A549 (cell line): ENCODE measurements around the gene RASA3. TPM values are rescaled to one million over a fixed set of nuclear protein-coding genes. Genes with fewer than 3 reads are reported as not detected.

ENCODE experiments used
- ATAC-seq, 2 experiments: fragments of 200-7000 bp in 1 of 2; fragments of >200 bp in 1 of 2; cut with Nextera tagmentation in 1 of 2; cut with Tn5 transposase in 1 of 2; 3 replicates each; pipeline versions ENCODE4 v1.8.0 to v1.9.1; 2018 to 2020; ENCODE audit warnings: mild to moderate bottlenecking in 1 of 2, moderate library complexity in 1 of 2
- CTCF ChIA-PET: fragments of 300-600 bp; sonication (Branson Sonifier 250); formaldehyde crosslinking; extraction: SDS; loops from one replicate; lab custom pipeline; 2021; ENCODE audit warnings: antibody characterized with exemption, inconsistent platforms; lab: Yijun Ruan, JAX
- POLR2A ChIA-PET: fragments of 350-600 bp; formaldehyde crosslinking; extraction: SDS; loops from one replicate; lab custom pipeline; 2021; ENCODE audit warnings: antibody characterized with exemption, inconsistent platforms; lab: Yijun Ruan, JAX
- DNase-seq, 2 experiments: peaks; one replicate each; pipeline versions ENCODE4 v3.0.0 to v3.0.0-alpha.2; 2011 to 2016; ENCODE audit warnings: low read depth in 1 of 2, low spot score in 1 of 2
- FAIRE-seq: peaks from 2 replicates; lab custom pipeline; 2011; peaks lifted over from hg19 to GRCh38; lab: Jason Lieb, UNC
- H3K27ac ChIP-seq, 2 experiments: fragments of >200 bp; sonication (Bioruptor Twin); formaldehyde crosslinking; 3 replicates each; pipeline ENCODE4 v1.5.1; 2016 to 2017
- H3K4me1 ChIP-seq: fragments of >200 bp; sonication (Bioruptor Twin); formaldehyde crosslinking; 3 replicates; pipeline ENCODE4 v1.6.1; 2016
- H3K4me2 ChIP-seq: fragments of >200 bp; sonication (Bioruptor Twin); formaldehyde crosslinking; 3 replicates; pipeline ENCODE4 v1.6.1; 2016
- H3K4me3 ChIP-seq: fragments of >200 bp; sonication (Bioruptor Twin); formaldehyde crosslinking; 3 replicates; pipeline ENCODE4 v1.5.1; 2016
- H3K9me3 ChIP-seq: fragments of >200 bp; sonication (Bioruptor Twin); formaldehyde crosslinking; 3 replicates; pipeline ENCODE4 v1.6.1; 2016
- BHLHE40 ChIP-seq: IDR thresholded peaks from 2 replicates; pipeline ENCODE4 v1.6.1; 2012; ENCODE audit warnings: low read depth, low read length, inconsistent platforms
- CBX8 ChIP-seq: fragments of 200-600 bp; sonication (generic); IDR thresholded peaks from 2 replicates; pipeline ENCODE4 v1.6.1; 2016
- CHD2 ChIP-seq: fragments of 150-350 bp; IDR thresholded peaks from 2 replicates; pipeline ENCODE4 v1.6.1; 2014; ENCODE audit warnings: low read length; ENCODE audit not compliant: partially characterized antibody
- EHF ChIP-seq: fragments of 250-450 bp; sonication (Bioruptor Pico); IDR thresholded peaks from 2 replicates; pipeline ENCODE4 v1.5.0; 2020; ENCODE audit warnings: mild to moderate bottlenecking
- ESRRA ChIP-seq: fragments of 150-350 bp; IDR thresholded peaks from 2 replicates; pipeline ENCODE4 v1.6.1; 2014; ENCODE audit warnings: mild to moderate bottlenecking, low read length, borderline replicate concordance
- FOSL2 ChIP-seq, 2 experiments: fragments of 450-650 bp in 1 of 2; fragments of >200 bp in 1 of 2; sonication (Bioruptor Twin) in 1 of 2; formaldehyde crosslinking; IDR thresholded peaks; 2 replicates each; pipeline versions ENCODE4 v1.5.0 to v1.6.1; 2016 to 2020; ENCODE audit warnings: mild to moderate bottlenecking in 1 of 2, moderate library complexity in 1 of 2
- GATA3 ChIP-seq: IDR thresholded peaks from 2 replicates; pipeline ENCODE4 v1.6.1; 2012; ENCODE audit warnings: borderline replicate concordance
- HOXB13 ChIP-seq: fragments of 250-450 bp; sonication (Bioruptor Pico); IDR thresholded peaks from 2 replicates; pipeline ENCODE4 v1.5.0; 2020; ENCODE audit warnings: low read depth, mild to moderate bottlenecking, moderate library complexity
- HOXB5 ChIP-seq: fragments of 250-450 bp; sonication (Bioruptor Pico); IDR thresholded peaks from 2 replicates; pipeline ENCODE4 v1.5.0; 2020; ENCODE audit warnings: mild to moderate bottlenecking, moderate library complexity
- KDM5A ChIP-seq: fragments of 200-600 bp; sonication (generic); IDR thresholded peaks from 2 replicates; pipeline ENCODE4 v1.6.1; 2016; ENCODE audit warnings: antibody characterized with exemption, mild to moderate bottlenecking
- NPAS2 ChIP-seq: fragments of 250-450 bp; sonication (Bioruptor Pico); IDR thresholded peaks from 2 replicates; pipeline ENCODE4 v1.8.0; 2022; ENCODE audit warnings: mild to moderate bottlenecking, moderate library complexity, borderline replicate concordance
- PHF8 ChIP-seq: fragments of 200-600 bp; sonication (generic); IDR thresholded peaks from 2 replicates; pipeline ENCODE4 v1.6.1; 2016; ENCODE audit warnings: low read depth, mild to moderate bottlenecking, antibody characterized with exemption, moderate library complexity, borderline replicate concordance
- POLR2AphosphoS2 ChIP-seq: conservative IDR thresholded peaks from 2 replicates; pipeline ENCODE4 v1.6.1; 2012; ENCODE audit warnings: low read length, improper control_type of control experiment, inconsistent platforms
- RAD21 ChIP-seq, 2 experiments: fragments of >200 bp in 1 of 2; sonication (Bioruptor Twin) in 1 of 2; formaldehyde crosslinking in 1 of 2; IDR thresholded peaks in 1 of 2; conservative IDR thresholded peaks in 1 of 2; 2 replicates in 1 of 2; 3 replicates in 1 of 2; pipeline ENCODE4 v1.6.1; 2012 to 2018; ENCODE audit warnings: inconsistent platforms in 1 of 2
- RARB ChIP-seq: fragments of 250-450 bp; sonication (Bioruptor Pico); IDR thresholded peaks from 2 replicates; pipeline ENCODE4 v1.8.0; 2021; ENCODE audit warnings: mild to moderate bottlenecking, moderate library complexity
- RNF2 ChIP-seq: fragments of 200-600 bp; sonication (generic); IDR thresholded peaks from 2 replicates; pipeline ENCODE4 v1.6.1; 2016; ENCODE audit warnings: low read depth, mild to moderate bottlenecking, antibody characterized with exemption, moderate library complexity, borderline replicate concordance
- SMC3 ChIP-seq: fragments of >200 bp; sonication (Bioruptor Twin); formaldehyde crosslinking; IDR thresholded peaks from 3 replicates; pipeline ENCODE4 v1.6.1; 2018; ENCODE audit warnings: inconsistent platforms
- SREBF2 ChIP-seq: fragments of 450-650 bp; IDR thresholded peaks from 2 replicates; pipeline ENCODE4 v1.6.1; 2014; ENCODE audit warnings: mild to moderate bottlenecking, moderate library complexity
- TP53 ChIP-seq: fragments of 250-450 bp; sonication (Bioruptor Pico); IDR thresholded peaks from 2 replicates; pipeline ENCODE4 v1.5.0; 2021; ENCODE audit warnings: mild to moderate bottlenecking, moderate library complexity
- ZFP36 ChIP-seq: fragments of 450-650 bp; IDR thresholded peaks from 2 replicates; pipeline ENCODE4 v1.6.1; 2014; ENCODE audit warnings: borderline replicate concordance; ENCODE audit not compliant: partially characterized antibody
- WGBS: methylation state at CpG from one replicate; pipeline ENCODE4 v1.1.6; 2017; ENCODE audit errors: missing lambda C conversion rate; 5-methylcytosine and 5-hydroxymethylcytosine counted together
- polyA plus RNA-seq, 4 experiments: library from polyadenylated mRNA; depleted of rRNA in 3 of 4; stranded (reverse); fragments of >200 nt; fragmentation: RNase III in 1 of 4; extraction: RNeasy Plus Mini Kit Qiagen cat#74134 plus additional on column Dnase treatment in 1 of 4; gene quantifications; 2 replicates in 3 of 4; 3 replicates in 1 of 4; pipeline ENCODE4 v1.2.3, GENCODE V29; 2011 to 2017
- TF ChIP-seq, protein P1 (sequence below): fragments of 250-450 bp; sonication (Bioruptor Pico); IDR thresholded peaks from 2 replicates; pipeline ENCODE4 v1.5.0; 2020; ENCODE audit warnings: low read depth, mild to moderate bottlenecking, moderate library complexity
- TF ChIP-seq, protein P2 (sequence below): IDR thresholded peaks from 2 replicates; pipeline ENCODE4 v1.6.1; 2012
- TF ChIP-seq, protein P3 (sequence below): fragments of >200 bp; sonication (Bioruptor Twin); formaldehyde crosslinking; IDR thresholded peaks from 3 replicates; pipeline ENCODE4 v1.5.1; 2016
- TF ChIP-seq, protein P4 (sequence below): IDR thresholded peaks from 2 replicates; pipeline ENCODE4 v1.6.1; 2012; ENCODE audit warnings: low read depth, borderline replicate concordance

The RASA3 gene
- polyA plus RNA-seq, 2 of the 4 experiments (the other 2 are of a cell fraction) = 4.3 to 7.6 TPM

DNA sequence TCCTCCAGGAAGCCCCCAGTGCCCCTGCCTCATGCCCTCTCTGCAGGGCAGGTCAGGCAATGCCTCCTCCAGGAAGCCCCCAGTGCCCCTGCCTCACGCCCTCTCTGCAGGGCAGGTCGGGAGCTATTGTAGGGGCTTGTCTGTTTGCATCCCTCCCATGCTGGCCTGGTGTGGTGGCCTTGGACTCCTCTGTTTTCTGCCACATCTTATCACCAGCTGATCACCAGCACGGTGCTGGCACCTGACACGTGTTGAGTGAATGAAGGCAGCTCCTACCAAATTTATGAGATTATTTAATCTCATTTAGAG is 107.1 kb downstream of the RASA3 start:
- ATAC-seq (no peak), DNase-seq (no peak), FAIRE-seq (no peak)
- 97% methylated on average over 2 of the region's 4 CpGs for WGBS
- TF ChIP-seq RNF2 (no peak), SREBF2 (no peak), TP53 (no peak), FOSL2 (IDR thresholded peaks at IDR 0.05) (no peak), FOSL2 (CRISPR knock-in tag; IDR thresholded peaks at IDR 0.05) (no peak), ESRRA (no peak)
- Histone ChIP-seq H3K4me2 (no peak overlapping the region), H3K4me1 (no peaks in the 10 kb centered on the region), H3K4me3 (no peak overlapping the region), H3K27ac (no peak overlapping the region), H3K9me3 (no peaks in the 10 kb centered on the region)
- ChIA-PET CTCF (no interaction called here), POLR2A (no interaction called here)

DNA sequence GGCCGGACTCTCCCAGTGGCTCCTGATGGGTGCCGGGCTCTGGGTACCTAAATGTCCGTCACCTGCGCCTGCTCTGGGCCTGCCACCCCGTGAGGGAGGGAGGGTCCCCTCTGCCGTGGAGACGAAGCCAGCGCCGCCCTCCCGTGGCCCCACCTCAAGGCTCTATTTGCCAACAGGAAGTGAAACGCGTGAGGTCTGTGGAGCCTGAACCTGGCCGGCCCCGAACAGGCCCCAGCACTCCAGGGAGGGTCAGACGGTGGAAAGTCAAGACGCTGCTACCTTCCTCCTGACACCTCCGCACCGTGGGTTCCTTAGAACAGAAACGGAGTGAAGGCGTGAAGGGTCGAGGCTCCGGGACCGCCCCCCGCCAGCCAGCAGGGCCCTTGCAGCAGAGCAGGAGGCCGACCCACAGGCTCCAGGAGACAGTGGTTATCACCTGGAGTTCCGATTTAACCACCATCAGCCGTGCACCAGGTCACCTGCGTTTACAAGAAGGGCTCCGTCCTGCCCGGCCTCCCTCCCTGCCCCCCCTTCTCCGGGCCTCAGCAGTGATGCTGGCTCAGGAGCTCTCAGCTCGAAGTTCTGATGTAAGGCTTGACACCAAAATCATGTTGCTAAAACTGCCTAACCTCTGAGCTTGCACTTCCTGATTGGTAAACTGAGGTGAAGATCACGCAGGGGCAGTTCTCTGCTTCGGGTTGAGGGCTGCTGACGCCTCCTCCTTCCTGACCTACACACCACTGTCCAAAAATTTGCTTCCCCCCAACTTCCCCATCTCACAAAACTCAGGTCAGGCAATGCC is 107.6 kb downstream of the RASA3 start:
- Histone ChIP-seq H3K4me1 (no peaks in the 10 kb centered on the region), H3K4me3 (no peak overlapping the region), H3K27ac (no peak overlapping the region), H3K9me3 (no peaks in the 10 kb centered on the region), H3K4me2 (no peak overlapping the region)
- WGBS = 92% methylated on average over 21 of the region's 35 CpGs
- POLR2A ChIA-PET = no interaction called here
- no peak for FAIRE-seq
- DNase-seq = no peak
- CTCF ChIA-PET = no interaction called here
- TF ChIP-seq FOSL2 (IDR thresholded peaks at IDR 0.05) (no peak), FOSL2 (CRISPR knock-in tag; IDR thresholded peaks at IDR 0.05) (no peak), SMC3 (no peak), RAD21 (conservative IDR thresholded peaks at IDR 0.05 in 1 of 2, IDR thresholded peaks at IDR 0.05 in 1 of 2) (no peak), ZFP36 (no peak), HOXB5 (no peak), KDM5A (no peak), RARB (CRISPR knock-in tag) (no peak), CBX8 (no peak), POLR2AphosphoS2 (no peak), BHLHE40 (no peak), CHD2 (no peak), GATA3 (no peak), PHF8 (no peak), HOXB13 (no peak), EHF (CRISPR knock-in tag) (no peak), NPAS2 (no peak)
- TF ChIP-seq, protein P1, sequence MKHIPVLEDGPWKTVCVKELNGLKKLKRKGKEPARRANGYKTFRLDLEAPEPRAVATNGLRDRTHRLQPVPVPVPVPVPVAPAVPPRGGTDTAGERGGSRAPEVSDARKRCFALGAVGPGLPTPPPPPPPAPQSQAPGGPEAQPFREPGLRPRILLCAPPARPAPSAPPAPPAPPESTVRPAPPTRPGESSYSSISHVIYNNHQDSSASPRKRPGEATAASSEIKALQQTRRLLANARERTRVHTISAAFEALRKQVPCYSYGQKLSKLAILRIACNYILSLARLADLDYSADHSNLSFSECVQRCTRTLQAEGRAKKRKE (CRISPR knock-in tag) = no peak
- TF ChIP-seq, protein P2, sequence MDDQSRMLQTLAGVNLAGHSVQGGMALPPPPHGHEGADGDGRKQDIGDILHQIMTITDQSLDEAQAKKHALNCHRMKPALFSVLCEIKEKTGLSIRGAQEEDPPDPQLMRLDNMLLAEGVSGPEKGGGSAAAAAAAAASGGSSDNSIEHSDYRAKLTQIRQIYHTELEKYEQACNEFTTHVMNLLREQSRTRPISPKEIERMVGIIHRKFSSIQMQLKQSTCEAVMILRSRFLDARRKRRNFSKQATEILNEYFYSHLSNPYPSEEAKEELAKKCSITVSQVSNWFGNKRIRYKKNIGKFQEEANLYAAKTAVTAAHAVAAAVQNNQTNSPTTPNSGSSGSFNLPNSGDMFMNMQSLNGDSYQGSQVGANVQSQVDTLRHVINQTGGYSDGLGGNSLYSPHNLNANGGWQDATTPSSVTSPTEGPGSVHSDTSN = no peak
- TF ChIP-seq, protein P3, sequence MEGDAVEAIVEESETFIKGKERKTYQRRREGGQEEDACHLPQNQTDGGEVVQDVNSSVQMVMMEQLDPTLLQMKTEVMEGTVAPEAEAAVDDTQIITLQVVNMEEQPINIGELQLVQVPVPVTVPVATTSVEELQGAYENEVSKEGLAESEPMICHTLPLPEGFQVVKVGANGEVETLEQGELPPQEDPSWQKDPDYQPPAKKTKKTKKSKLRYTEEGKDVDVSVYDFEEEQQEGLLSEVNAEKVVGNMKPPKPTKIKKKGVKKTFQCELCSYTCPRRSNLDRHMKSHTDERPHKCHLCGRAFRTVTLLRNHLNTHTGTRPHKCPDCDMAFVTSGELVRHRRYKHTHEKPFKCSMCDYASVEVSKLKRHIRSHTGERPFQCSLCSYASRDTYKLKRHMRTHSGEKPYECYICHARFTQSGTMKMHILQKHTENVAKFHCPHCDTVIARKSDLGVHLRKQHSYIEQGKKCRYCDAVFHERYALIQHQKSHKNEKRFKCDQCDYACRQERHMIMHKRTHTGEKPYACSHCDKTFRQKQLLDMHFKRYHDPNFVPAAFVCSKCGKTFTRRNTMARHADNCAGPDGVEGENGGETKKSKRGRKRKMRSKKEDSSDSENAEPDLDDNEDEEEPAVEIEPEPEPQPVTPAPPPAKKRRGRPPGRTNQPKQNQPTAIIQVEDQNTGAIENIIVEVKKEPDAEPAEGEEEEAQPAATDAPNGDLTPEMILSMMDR = no peak
- TF ChIP-seq, protein P4, sequence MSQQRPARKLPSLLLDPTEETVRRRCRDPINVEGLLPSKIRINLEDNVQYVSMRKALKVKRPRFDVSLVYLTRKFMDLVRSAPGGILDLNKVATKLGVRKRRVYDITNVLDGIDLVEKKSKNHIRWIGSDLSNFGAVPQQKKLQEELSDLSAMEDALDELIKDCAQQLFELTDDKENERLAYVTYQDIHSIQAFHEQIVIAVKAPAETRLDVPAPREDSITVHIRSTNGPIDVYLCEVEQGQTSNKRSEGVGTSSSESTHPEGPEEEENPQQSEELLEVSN = no peak
- no peak for ATAC-seq
